GM18498 (cell line): ENCODE data around the gene RMND5B.
"Not testable (repeated sequence)": the region's sequence is repeated elsewhere in the genome, so short reads cannot be mapped to it uniquely, and the experiment has no call there.

Experiments
- ATAC-seq: cut with Tn5 transposase; IDR thresholded peaks from one replicate; pipeline ENCODE4 v1.9.1; 2021; ENCODE audit warnings: mild to moderate bottlenecking, moderate library complexity; ENCODE audit not compliant: unreplicated experiment

The RMND5B gene, protein sequence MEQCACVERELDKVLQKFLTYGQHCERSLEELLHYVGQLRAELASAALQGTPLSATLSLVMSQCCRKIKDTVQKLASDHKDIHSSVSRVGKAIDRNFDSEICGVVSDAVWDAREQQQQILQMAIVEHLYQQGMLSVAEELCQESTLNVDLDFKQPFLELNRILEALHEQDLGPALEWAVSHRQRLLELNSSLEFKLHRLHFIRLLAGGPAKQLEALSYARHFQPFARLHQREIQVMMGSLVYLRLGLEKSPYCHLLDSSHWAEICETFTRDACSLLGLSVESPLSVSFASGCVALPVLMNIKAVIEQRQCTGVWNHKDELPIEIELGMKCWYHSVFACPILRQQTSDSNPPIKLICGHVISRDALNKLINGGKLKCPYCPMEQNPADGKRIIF

DNA sequence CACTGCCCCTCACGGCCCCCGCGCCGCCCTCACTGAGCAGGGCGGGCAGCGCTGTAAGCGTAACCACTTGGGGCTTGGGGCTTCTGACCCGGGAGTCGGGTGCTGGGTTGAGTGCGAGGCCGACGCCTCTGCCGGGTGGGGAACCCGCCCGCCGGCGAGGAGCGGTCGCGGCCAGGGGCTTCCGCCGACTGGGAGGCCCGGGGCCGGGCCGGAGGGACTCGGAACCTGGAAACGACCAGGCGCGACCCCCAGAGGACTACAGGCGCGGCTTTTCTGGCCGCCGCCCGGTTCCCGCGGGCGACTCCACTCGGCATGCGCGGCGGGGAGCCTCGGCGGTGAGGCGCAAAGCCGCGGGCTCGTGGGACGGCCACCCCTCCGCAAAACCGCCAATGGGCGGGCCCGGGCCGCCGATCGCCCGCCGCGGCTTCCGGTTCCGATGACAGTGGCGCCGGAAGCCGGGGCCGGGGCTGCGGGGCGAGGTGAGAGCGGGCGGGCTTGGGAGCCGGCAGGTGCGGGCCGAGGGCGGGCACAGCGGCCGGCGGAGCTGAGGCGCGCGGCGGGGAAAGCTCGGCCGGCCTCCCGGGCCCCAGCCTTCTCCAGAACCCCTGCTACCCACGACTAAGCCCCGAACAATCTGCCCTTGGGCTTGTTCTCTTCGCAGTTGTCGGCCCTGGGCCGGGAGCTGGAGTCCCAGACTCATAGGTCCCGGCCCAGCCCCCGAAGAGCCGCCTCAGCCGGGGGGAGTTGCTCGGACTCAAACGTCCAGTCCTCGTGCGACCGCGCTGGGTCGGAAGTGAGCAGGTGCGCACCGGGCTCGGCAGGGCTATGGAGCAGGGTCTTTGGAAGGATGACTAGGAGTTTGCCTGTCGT lies at the start of gene RMND5B:
Gene RMND5B (plus strand): TSS at position 439 of the 870 bp plus-strand sequence. CDS start 7,106 bp downstream, outside the sequence.
- ATAC-seq, result peak; percentile 89

DNA sequence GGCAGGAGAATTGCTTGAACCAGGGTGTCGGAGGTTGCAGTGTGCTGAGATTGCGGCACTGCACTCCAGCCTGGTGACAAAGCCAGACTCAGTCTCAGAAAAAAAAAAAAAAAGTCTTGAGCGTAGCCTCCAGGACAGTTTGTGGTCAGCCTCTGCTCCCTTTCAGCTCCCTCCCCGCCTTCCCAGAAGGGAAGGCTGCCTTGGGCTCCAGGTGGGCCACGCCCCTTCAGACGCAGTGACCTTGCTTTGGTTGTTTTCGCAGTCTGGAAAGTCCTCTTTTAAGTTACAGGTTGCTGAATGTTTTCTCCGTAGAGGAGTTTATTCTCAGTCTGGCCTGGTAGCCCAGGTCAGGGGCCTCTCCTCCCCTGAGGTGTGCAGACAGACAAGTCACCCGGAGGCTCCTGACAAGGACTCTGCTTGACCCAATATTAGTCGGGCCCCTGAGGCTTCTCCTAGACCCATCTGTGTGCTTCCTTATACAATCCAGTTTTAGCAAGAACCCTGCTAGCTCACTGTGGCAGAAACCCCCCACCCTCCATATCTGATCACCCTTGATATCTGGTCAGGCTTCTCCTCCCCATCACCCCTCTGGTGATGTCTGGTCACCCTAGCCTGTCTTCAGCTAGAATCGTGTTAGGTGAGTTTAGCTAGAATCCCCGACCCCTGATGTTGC lies 49.1 kb upstream of the RMND5B start:
- ATAC-seq, result no peak

GRCh38 chr5:178083922-178084321 lies 46.9 kb upstream of the RMND5B start:
- no peak for ATAC-seq

- ATAC-seq, result no peak
Measured at GRCh38 chr5:178085316-178085715, 45.5 kb upstream of the RMND5B start.

- no peak for ATAC-seq
Measured at GRCh38 chr5:178086266-178086665, 44.5 kb upstream of the RMND5B start.

DNA sequence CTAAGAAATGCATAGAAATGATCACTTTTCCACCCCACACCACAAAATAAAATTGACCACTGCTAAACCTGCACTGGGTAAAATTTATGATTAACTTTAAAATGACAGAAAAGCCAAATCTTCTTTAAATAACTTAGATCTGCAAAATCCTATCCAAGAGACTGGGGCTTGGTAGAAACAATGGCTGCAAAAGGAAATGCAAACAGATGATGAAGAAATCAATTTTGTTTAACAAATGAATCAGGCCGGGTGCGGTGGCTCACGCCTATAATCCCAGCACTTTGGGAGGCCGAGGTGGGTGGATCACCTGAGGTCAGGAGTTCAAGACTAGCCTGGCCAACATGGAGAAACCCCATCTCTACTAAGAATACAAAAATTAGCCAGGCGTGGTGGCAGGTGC lies 43.6 kb upstream of the RMND5B start:
- not testable (repeated sequence) for ATAC-seq

- no peak for ATAC-seq
Measured at GRCh38 chr5:178090856-178091255, 40.0 kb upstream of the RMND5B start.

- ATAC-seq, result no peak
Measured at GRCh38 chr5:178093134-178093533, 37.7 kb upstream of the RMND5B start.

DNA sequence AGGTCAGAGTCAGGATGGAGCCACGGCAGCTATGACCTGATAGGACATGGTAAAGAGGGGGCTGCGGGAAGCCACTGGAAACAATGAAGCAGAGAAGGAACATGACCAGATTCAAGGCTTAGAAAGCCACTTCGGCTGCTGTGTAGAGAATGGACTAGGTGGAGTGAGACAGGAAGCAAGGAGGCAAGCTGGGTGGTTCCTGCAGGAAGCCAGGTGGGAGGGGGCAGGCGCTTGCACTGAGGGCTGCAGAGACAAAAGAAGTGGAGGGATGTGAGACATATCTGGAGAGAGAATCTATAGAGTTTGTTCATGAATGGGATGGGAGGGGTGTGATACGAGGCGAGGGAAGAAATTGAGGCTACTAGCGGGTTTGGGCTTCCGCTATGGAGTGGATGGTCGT lies 36.5 kb upstream of the RMND5B start:
- no peak for ATAC-seq

DNA sequence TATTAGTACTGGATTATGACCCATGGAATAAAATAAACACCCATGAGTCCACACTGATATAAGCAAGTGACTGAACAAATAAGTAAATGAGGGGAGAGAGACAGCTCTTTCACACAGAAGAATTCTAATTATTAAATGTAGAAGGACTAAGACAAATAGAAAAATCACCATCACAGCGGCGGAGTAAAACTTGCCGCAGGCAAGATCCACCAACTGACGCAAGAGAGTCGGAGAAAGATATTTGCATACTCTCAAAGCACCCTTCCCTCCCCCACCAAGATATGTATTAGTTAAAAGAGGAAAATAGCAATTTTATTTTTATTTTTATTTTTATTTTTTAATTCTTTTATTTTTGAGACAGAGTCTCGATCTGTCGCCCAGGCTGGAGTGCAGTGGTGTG lies 32.1 kb upstream of the RMND5B start:
- no peak for ATAC-seq

- ATAC-seq, result no peak
Measured at GRCh38 chr5:178103612-178104011, 27.2 kb upstream of the RMND5B start.

- no peak for ATAC-seq
Measured at GRCh38 chr5:178104492-178104891, 26.3 kb upstream of the RMND5B start.

- ATAC-seq, result no peak
Measured at GRCh38 chr5:178106086-178106485, 24.7 kb upstream of the RMND5B start.

- no peak for ATAC-seq
Measured at GRCh38 chr5:178106556-178107239, 24.1 kb upstream of the RMND5B start.

DNA sequence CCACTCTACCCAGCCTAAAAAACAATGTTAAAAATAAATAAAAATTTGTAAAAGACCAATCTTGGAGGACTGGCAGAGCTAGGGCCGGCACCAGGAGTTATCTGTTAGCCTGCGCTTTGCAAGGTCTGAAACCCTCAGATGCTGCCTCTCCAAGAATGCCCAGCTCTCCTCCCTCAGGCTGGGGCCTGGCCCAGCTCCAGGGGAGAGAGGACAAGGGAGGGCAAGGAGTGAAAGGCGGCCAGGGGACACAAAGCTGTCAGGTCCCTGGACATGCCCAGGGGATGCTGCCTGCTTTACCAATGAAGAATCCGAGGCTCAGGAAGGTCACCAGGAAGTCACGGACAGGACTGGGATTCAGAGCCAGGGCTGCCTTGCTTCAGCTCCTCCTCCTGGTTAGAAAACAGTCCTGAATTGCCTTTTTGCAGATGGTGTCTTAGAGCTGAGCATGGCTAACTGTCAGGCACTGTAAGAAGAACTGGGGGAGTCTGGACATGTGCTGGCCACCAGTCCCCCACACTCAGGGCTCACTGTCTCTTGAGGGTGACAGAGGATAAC lies 23.0 kb upstream of the RMND5B start:
- no peak for ATAC-seq

- ATAC-seq, result no peak
Measured at GRCh38 chr5:178108446-178108845, 22.4 kb upstream of the RMND5B start.

GRCh38 chr5:178108966-178109365 lies 21.8 kb upstream of the RMND5B start:
- ATAC-seq, result no peak

GRCh38 chr5:178110511-178110910 lies 20.3 kb upstream of the RMND5B start:
- no peak for ATAC-seq

DNA sequence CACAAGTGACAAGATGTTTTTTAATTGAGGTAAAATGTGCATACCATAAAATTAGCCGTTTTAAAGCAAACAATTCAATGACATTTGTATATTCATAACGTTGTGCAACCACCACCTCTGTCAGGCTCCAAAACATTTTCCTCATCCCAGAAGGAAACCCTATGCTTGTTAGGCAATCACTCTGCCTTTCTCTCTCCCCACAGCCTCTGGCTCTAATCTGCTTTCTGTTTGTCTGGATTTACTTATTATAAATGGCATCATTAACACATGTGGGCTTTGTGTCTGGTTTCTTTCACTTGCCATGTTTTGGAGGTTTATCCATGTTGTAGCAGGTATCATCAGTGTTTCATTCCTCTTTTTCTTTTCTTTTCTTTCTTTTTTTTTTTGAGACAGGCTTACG lies 18.9 kb upstream of the RMND5B start:
- ATAC-seq, result no peak

DNA sequence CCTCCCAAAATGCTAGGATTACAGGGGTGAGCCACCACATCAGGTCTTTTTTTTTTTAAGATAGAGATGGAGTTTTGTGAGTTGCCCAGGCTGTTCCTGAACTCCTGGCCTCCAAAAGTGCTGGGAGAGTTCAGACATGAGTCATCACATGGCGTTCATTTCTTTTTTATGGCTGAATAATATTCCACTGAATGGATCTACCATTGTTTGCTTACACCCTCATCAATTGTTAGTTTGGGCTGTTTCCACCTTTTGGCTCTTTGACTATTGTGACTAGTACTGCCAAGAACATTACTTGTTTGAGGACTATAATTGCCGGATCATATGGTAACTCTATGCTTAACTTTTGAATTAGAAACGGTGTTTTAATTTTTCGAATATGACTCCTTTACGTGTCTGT lies 18.3 kb upstream of the RMND5B start:
- ATAC-seq, result no peak
